ENCODE measurements around the gene ACTN3.
"Not testable (repeated sequence)": the region's sequence is repeated elsewhere in the genome, so short reads cannot be mapped to it uniquely, and the experiment has no call there.

Gene ACTN3

DNA sequence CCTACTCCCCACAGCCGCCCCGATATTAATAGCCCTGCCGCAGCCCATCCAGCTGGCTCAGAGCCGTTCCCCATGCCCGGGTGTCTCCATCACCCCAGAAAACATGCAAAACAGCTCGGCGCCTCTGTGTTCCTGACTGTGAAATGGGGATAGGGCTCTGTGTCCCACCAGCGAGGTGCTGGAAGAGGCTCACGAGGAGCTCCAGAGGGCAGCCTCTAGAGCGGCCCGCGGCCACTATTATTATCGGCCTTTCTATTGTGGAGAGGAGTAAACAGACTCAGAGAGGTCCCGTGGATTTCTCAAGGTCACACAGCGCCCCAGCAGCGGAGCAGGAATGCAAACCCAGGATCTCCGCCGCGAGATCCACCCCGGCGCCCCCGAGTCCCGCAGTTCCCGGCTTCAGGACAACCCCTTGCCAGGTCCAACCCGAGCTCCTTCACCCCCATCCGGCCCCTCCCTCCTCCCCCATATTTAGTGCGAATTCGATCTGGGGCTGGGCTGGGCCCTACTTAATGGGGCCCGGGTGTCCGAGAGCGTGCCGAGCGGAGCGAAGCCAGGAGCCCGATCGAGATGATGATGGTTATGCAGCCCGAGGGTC, at the start of gene ACTN3:
TSS of gene ACTN3 (plus strand) at position 536 of the 598 bp plus-strand sequence. CDS start at position 571, 35 bp downstream.
- DNase-seq: no peak

GRCh38 chr11:66497206-66497605, 49.5 kb upstream of the ACTN3 start:
- no peak for DNase-seq

DNA sequence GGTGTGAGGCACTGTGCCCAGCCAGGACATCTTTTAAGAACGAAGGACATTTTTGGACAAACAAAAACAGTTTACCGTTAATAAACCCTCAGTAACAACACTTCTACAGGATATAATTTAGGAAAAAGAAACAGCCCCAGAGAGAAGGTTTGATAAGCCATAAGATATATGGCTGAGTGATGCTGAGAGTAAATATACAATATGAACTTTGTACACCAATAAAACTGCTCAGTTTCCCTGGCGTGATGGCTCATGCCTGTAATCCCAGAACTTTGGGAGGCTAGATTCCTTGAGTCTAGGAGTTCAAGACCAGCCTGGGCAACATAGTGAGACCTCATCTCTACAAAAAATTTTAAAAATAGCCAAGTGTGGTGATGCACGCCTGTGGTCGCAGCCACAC, 48.2 kb upstream of the ACTN3 start:
- no peak for DNase-seq

DNA sequence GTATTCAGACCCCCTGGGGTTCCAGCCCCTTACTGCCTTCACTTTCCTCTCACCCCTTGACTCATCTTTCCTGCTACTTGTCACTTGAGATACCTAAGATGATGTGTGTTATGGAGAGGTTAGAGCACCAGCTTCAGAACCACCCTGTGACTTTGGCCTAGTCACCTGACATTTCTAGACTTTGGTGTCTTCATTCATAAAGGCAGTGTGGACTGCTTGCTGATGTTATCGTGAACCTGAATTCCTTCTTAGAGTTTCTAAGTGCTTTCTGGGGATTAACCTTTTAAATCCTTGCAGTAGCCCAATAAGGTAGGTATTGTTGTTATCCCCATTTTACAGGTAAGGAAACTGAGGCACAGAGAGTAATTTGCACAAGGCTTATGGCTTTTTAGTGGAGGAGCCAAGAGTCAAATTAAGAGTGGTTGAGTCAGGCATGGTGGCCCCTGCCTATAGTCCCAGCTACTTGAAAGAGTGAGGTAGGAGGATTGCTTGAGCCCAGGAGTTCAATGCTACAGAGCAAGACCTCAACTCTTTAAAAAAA, 41.4 kb upstream of the ACTN3 start:
- DNase-seq: no peak

DNA sequence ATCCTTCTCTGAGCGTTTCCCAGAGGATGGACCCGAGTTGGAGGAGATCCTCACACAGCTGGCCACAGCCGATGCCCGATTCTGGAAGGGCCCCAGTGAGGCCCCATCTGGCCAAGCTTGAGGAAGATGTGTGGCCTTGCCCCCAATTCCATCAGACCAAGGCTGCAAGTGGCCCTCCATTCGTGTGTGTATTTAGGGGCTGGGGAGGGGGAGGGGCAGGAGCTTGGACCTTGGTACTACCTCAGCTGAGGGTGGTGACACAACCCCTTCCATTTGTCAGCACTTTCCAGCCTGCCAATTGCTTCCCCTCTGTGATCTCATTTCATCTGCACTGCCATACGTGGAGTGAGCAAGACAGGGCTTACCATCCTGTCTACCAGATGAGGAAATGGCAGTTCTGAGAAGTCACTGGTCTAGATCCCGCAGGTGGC, 37.6 kb upstream of the ACTN3 start:
- peak; percentile 47 for DNase-seq

- peak; percentile 88 for DNase-seq
These were observed 36.3 kb upstream of the ACTN3 start, which contains the start of gene BBS1 for GRCh38 chr11:66510271-66510989. Gene BBS1 (plus strand): TSS chr11:66510635. CDS start chr11:66510660, 25 bp downstream.

GRCh38 chr11:66510990-66511339, 35.7 kb upstream of the ACTN3 start:
- no peak for DNase-seq

- no peak for DNase-seq
These were observed 23.1 kb upstream of the ACTN3 start for GRCh38 chr11:66523611-66524010.

DNA sequence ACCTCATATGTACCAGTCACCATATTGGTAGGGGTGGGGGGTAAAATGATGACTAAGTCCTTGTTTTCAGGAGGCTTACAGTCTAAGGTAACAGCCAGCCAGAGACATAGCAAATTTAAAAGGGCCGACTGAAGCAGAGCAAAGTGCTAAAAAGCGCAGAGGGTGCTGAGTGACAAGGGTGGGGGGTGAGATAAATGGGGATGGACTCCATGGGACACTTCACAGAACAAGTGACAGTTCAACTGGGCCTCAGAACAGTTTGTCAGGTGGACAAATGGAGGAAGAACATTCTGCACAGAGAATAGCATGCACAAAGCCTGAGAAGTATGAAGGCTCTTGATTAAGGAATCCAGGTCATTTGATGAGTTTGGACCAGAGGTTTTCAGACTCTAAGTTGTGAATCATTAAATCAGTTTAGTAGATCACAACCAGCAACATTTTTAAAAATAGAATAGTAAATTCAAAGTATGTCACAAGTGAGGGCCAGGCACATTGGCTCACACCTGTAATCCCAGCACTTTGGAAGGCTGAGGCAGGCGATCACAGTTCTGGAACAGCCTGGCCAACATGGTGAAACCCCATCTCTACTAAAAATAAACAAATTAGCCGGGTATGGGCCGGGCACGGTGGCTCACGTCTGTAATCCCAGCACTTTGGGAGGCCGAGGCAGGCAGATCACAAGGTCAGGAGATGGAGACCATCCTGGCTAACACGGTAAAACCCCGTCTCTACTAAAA, 22.2 kb upstream of the ACTN3 start:
- DNase-seq: no peak

DNA sequence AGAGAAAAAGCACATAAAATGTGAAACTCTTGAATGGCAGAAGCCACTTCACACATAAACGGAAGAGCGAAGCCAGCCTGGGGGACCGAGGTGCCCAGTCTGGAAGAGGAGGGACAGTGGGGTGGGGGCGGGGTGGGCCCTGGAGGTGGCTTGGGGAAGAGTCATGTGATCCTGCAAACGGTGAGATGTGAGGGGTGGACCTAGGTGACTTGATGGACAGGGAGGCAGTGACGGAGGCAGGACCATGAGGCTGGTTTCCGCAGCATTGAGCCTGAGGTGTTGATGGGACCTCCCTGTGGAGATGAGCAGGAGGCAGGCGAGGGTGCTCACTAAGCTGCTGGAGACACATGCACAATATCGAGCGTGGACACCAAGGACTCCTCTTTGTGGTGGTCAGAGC, 17.6 kb upstream of the ACTN3 start:
- no peak for DNase-seq

- no peak for DNase-seq
These were observed 17.0 kb upstream of the ACTN3 start for GRCh38 chr11:66529655-66530054.

DNA sequence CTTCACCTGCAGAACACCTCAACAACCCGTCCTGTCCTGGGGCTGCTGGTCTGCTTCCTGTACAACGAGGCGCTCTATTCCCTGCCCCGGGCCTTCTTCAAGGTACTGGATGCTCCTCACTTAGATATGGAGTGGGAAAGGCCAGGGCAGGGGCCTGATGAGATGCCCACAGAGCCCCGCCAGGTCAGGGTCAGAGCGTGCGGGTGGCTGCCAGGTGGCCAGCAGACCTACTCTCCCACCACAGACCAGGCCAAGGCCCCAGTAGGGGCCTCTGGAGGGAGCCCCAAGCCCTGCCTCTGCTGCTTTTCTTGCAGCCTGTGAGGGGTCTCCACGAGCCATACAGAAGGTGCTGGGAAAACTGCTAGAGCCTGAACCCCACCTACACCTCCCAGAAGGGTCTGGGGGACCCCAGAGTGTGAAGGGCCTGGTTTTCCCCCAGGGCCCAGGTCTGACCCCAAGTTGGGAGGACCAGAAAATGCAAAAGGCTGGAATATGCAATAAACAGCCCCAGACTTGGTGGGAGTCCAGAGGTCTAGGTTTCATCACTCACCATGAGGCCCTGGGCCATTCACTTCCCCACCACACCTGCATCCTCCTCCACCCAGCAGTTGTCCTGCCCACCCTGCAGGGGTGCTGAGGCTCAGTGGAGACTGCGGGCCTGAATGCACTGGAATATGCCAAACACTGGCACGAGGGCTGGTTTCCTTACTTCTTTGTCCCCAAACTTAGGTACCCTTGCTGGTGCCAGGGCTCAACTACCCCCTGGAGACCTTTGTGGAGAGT, 15.6 kb upstream of the ACTN3 start:
- no peak for DNase-seq

GRCh38 chr11:66531841-66532240, 14.9 kb upstream of the ACTN3 start:
- DNase-seq: no peak

GRCh38 chr11:66532784-66533183, 13.9 kb upstream of the ACTN3 start:
- DNase-seq: no peak

DNA sequence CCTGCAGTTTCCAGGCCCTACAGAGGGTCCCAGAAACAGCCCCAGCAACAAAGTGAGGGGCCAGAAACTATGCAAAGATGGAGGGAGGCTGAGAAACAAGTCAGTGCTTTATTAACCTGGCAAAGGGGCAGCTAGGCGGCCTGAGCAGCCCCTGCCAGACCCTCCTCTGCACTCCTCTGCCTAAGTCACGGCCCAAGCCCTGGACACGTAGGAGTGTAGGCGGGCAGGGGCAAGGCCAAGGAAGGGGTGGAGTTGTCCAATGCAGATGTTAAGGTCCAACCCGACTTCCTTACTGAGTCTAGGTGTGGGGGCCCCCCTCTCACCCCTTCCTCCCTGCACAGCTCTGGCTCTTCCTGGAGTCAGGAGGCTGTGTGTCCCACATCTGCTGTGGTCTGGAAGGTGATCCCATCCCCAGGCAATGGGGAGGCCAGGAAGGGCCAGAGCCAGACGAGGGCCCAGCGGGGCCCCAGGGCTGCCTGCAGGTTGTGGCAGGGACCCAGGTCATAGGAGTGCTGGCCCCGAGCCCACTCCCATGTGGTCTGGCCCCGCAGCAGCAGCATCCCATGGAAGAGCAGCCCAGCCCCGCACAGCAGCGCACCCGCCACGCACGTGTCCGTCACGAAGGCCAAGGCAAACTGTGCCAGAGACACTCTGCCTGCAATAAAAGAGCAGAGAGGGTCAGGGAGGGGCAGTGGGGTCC, 7.4 kb upstream of the ACTN3 start:
- DNase-seq: no peak

- no peak for DNase-seq
These were observed 6.9 kb upstream of the ACTN3 start for GRCh38 chr11:66539870-66540213.

DNA sequence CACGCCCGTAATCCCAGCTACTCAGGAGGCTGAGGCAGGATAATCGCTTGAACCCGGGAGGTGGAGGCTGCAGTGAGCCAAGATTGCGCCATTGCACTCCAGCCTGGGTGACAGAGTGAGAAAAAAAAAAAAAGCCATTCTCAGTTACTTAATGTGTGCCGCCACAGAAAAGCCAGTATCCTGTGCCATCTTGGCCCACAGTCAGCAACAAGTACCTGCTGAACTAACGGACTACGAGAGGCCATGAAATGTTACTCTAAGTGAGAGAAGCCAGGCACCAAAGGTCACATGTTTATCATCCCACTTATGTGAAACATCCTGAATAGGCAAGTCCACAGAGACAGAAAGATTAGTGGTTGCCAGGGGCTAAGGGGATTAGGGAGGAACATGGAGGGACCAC, 6.1 kb upstream of the ACTN3 start:
- DNase-seq: not testable (repeated sequence)

DNA sequence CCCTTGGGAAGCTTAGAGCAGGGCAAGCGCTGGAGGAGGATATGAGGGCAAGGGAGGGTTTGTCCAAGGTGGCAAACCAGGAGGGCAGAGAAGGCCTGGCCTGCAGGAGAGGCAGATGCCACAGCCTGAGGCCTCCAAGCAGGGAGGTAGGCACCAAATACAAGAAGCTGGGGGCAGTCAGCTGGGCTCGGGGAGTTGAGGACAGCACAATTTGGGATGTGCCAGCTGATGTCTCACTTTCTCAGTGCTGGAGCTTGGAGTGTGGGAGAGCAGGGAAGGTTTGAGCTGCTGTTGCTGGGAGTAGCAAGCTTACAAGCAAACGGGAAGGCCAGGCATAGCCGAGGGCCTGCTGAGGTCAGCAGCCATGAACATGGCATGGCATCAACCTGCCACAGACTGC, 4.8 kb upstream of the ACTN3 start:
- no peak for DNase-seq

GRCh38 chr11:66542362-66542761, 4.3 kb upstream of the ACTN3 start:
- DNase-seq: no peak

- DNase-seq: no peak
These were observed 3.2 kb upstream of the ACTN3 start for GRCh38 chr11:66543263-66544107.

DNA sequence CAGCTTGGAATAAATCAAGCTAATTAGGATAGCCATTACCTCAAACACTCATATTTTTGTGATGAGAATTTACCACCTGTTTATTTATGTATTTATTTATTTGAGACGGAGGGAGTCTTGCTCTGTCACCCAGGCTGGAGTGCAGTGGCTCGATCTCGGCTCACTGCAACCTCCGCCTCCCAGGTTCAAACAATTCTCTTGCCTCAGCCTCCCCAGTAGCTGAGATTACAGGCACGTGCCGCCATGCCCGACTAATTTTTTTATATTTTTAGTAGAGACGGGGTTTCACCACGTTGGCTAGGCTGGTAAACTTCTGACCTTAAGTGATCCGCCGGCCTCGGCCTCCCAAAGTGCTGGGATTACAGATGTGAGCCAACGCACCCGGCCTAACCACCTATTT, 1.8 kb upstream of the ACTN3 start:
- DNase-seq: not testable (repeated sequence)

Measured in OCI-M1 (cell line).